Uterus (tissue), 4 donors: ENCODE measurements around the gene ZBTB17. TPM values are rescaled to one million over a fixed set of nuclear protein-coding genes. Genes with fewer than 3 reads are reported as not detected.
A peak's percentile ranks its signal among the peaks of the same experiment; 100 is the strongest.

Experiments
- DNase-seq, 2 donors: peaks; one replicate each; pipeline ENCODE4 v3.0.0-alpha.2; 2019 to 2020
- H3K27ac ChIP-seq, 2 donors: fragments of 200-600 bp; sonication (generic); 1 replicate in 1 of 2; 2 replicates in 1 of 2; pipeline ENCODE4 v1.5.1; 2016 to 2018
- H3K27me3 ChIP-seq, 2 donors: fragments of 200-600 bp; sonication (generic); one replicate each; pipeline ENCODE4 v1.5.1; 2018 to 2019; ENCODE audit warnings: control low read depth in 1 of 2
- H3K36me3 ChIP-seq, 2 donors: fragments of 200-600 bp; sonication (generic); one replicate each; pipeline ENCODE4 v1.5.1; 2019; ENCODE audit warnings: control low read depth in 1 of 2
- H3K4me1 ChIP-seq, 2 donors: fragments of 200-600 bp; sonication (generic); one replicate each; pipeline ENCODE4 v1.5.1; 2018 to 2019; ENCODE audit warnings: control low read depth in 1 of 2
- H3K4me3 ChIP-seq, 2 donors: fragments of 200-600 bp; sonication (generic); 1 replicate in 1 of 2; 2 replicates in 1 of 2; pipeline ENCODE4 v1.5.1; 2018 to 2019; ENCODE audit warnings: mild to moderate bottlenecking in 1 of 2
- H3K9me3 ChIP-seq, 2 donors: fragments of 200-600 bp; sonication (generic); one replicate each; pipeline ENCODE4 v1.5.1; 2019; ENCODE audit warnings: control low read depth in 1 of 2
- CTCF ChIP-seq, 4 experiments: fragments of 200-600 bp in 2 of 4; fragments of 450-650 bp in 2 of 4; sonication (generic) in 2 of 4; IDR thresholded peaks; one replicate each; pipeline ENCODE4 v1.5.1; 2016 to 2019; ENCODE audit warnings: antibody characterized with exemption in 4 of 4, mild to moderate bottlenecking in 2 of 4, moderate library complexity in 1 of 4
- POLR2A ChIP-seq, 2 donors: fragments of 450-650 bp; IDR thresholded peaks; one replicate each; pipeline ENCODE4 v1.6.1; 2016; ENCODE audit warnings: antibody characterized with exemption in 2 of 2, mild to moderate bottlenecking in 1 of 2, moderate library complexity in 1 of 2
- intact Hi-C: fragments of 100-400 bp; cut with DNase I; formaldehyde crosslinking; loops from one replicate; pipeline ENCODE4 v1.15.1; 2023; ENCODE audit warnings: low total_unique reads
- total RNA-seq, 4 donors: library from RNA; depleted of rRNA in 3 of 4; stranded (reverse); fragments of >200 nt in 3 of 4; gene quantifications; one replicate each; pipeline versions ENCODE4 v1.1.0 to v1.2.4, GENCODE V29; 2014 to 2023
- donor health status: DM: yes; HTN: yes; CAD: no.

Gene ZBTB17
- total RNA-seq, 4 donors from 2014 or later = 21.3 to 120 (median 70.0) TPM

DNA sequence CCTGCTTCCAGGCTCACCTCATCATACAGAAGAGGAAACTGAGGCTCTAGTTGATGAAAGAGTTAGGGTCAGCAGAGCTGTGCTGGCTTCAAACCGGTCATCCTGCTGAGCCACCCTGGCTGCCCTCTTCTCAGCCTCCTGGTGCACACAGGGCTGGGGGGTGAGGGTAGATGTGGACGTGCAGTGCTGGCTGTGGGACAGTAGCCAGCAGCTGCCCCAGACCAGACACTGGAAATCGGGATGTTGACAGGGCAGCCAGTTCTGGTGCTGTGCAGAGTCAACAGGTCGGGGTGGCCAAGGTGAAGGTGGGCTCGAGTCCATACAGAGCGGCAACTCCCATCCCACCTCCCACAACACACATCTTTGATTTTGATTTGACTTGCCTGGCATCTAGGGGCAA, 44.4 kb upstream of the ZBTB17 start:
- intact Hi-C loops = loop anchor here (5.0 kb wide), 1 partner anchor 52 kb away; the partner anchor contains the start of gene FAM131C
- Histone ChIP-seq H3K4me1 (peaks cover 12 to 17% of the 10 kb centered on the region in 2 donors), H3K27me3 (no peaks in the 10 kb centered on the region), H3K27ac (peak overlapping the region; percentile 97), H3K9me3 (no peaks in the 10 kb centered on the region), H3K4me3 (no peak overlapping the region), H3K36me3 (no peaks in the 10 kb centered on the region)
- DNase-seq = no peak
- no peak for TF ChIP-seq POLR2A (IDR thresholded peaks at IDR 0.05)
- no peak for TF ChIP-seq CTCF (IDR thresholded peaks at IDR 0.05)

GRCh38 chr1:16019644-16020277, 43.9 kb upstream of the ZBTB17 start:
- intact Hi-C loops = loop anchor here (5.0 kb wide), 1 partner anchor 53 kb away; the partner anchor contains the start of gene FAM131C
- TF ChIP-seq CTCF (IDR thresholded peaks at IDR 0.05) = no peak
- no peak overlapping the region for H3K4me3 ChIP-seq
- DNase-seq = peak; percentile 43 to 67
- peak overlapping the region; percentile 97 for H3K27ac ChIP-seq
- no peaks in the 10 kb centered on the region for H3K36me3 ChIP-seq
- peaks cover 14 to 20% of the 10 kb centered on the region in 2 donors for H3K4me1 ChIP-seq
- H3K9me3 ChIP-seq = no peaks in the 10 kb centered on the region
- H3K27me3 ChIP-seq = no peaks in the 10 kb centered on the region

DNA sequence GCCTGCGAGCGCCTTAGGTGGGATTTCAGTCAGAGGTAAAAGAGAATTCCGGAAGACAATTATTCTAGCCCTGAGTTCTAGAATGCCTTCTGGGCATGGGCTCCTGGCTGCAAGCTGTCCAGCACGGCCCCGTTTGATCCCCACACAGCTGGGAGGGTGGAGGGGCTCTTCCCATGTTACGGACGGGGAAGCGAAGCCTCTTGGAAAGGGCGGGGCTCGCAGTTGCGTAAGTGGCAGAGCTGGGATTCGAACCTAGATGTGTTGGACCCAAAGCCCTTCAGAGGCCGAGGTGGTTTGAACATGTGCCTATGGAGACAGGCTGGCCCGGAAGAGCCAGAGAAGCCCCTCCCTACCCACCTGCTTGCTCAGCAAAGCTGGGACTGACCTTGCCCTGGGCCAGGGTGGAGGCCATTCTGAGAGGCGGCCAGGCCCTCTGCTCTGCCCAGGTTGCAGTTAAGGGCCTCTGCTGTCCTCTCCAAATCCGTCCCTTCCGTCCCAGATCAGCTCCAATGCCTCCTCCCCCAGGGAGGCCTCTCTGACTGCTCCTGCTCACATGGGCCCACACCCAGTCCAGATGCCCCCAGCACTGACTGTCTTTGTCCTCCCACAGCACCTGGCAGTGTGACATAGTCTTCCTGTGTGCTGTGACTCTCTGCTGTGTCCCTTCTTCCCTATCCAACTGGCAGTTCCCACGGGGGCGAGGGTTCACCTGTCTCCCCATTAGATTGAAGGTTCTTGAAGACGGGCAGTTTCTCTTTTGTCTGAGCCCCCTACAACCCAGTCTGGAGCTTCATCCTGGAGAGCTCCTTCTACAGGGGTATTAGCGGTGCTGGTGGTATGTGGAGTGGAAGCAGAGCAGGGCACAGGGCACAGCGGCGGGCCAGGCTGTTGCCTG, 43.1 kb upstream of the ZBTB17 start:
- peak overlapping the region; percentile 97 for H3K27ac ChIP-seq
- intact Hi-C loops = no loop called here
- peaks cover 16 to 23% of the 10 kb centered on the region in 2 donors for H3K4me1 ChIP-seq
- H3K27me3 ChIP-seq = no peaks in the 10 kb centered on the region
- TF ChIP-seq POLR2A (IDR thresholded peaks at IDR 0.05) (no peak), CTCF (IDR thresholded peaks at IDR 0.05) (no peak)
- no peak for DNase-seq
- no peaks in the 10 kb centered on the region for H3K36me3 ChIP-seq
- no peaks in the 10 kb centered on the region for H3K9me3 ChIP-seq
- no peak overlapping the region for H3K4me3 ChIP-seq

- DNase-seq = no peak
- Histone ChIP-seq H3K4me1 (peaks cover 20 to 30% of the 10 kb centered on the region in 2 donors), H3K27ac (peak overlapping the region; percentile 97), H3K4me3 (peak overlapping the region; percentile 38 to 40), H3K36me3 (no peaks in the 10 kb centered on the region), H3K9me3 (no peaks in the 10 kb centered on the region), H3K27me3 (no peaks in the 10 kb centered on the region)
- TF ChIP-seq POLR2A (IDR thresholded peaks at IDR 0.05) (no peak), CTCF (IDR thresholded peaks at IDR 0.05) (no peak)
- intact Hi-C loops = no loop called here
Measured at GRCh38 chr1:16018308-16018707, 42.4 kb upstream of the ZBTB17 start.
